Measurements from ENCODE around the gene INSYN2B. TPM values are rescaled to one million over a fixed set of nuclear protein-coding genes. Genes with fewer than 3 reads are reported as not detected.

Gene INSYN2B
- total RNA-seq, 2 donors from 2014 or later = 0.75 TPM; not detected in 1

DNA sequence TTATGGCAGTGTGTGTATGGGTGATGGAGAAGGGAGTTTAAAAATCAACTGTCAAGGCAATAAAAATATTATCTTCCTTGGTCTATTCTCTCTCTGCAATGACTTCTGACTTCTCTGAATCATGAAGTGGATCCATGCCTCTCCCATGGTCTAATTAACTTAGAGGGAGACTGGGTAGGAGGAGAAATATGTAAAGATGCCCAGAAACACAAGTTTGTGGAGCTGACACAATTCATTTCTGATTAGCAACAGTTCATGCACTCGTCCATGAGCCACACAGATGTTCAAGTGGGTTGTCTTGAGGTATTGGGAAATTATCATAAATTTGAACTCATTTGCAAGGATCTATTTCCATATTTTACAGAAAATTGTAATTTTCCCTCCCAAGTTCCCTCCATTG lies 38.1 kb downstream of the INSYN2B start:
- H3K36me3 ChIP-seq = no peaks in the 10 kb centered on the region
- H3K4me3 ChIP-seq = no peak overlapping the region
- peaks cover 0 to 4% of the 10 kb centered on the region in 2 donors for H3K4me1 ChIP-seq
- TF ChIP-seq CTCF (IDR thresholded peaks at IDR 0.05) = no peak
- H3K9me3 ChIP-seq = no peaks in the 10 kb centered on the region
- DNase-seq (ENCODE audit: low spot score) = no peak
- no peak overlapping the region for H3K27ac ChIP-seq
- no peaks in the 10 kb centered on the region for H3K27me3 ChIP-seq

- no peak for DNase-seq (ENCODE audit: low spot score)
- Histone ChIP-seq H3K27me3 (no peaks in the 10 kb centered on the region), H3K36me3 (no peaks in the 10 kb centered on the region), H3K9me3 (no peaks in the 10 kb centered on the region), H3K4me3 (no peak overlapping the region), H3K27ac (no peak overlapping the region), H3K4me1 (peaks cover 0 to 4% of the 10 kb centered on the region in 2 donors)
- TF ChIP-seq CTCF (IDR thresholded peaks at IDR 0.05) = no peak
Measured at GRCh38 chr5:169941542-169941941, 38.8 kb downstream of the INSYN2B start.

DNA sequence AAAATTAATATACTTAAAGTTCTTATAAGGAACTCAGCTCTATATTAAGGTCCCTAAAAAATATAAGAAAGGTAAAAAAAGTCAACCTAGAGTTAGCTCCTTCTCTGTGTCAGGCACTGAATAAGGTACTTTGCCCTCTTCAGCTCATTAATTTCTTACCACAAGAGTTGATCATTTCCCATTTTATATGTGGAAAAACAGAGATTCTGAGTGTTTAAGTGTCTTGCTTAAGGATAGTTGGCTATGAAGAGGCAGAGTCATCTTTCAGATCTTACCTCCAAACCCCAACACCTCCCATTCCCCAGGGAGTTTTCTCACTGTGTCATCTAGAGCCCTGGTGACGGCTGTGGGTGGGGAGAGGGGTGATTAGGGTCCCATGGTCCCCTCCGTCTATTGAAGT lies 40.6 kb downstream of the INSYN2B start:
- no peak for DNase-seq (ENCODE audit: low spot score)
- Histone ChIP-seq H3K4me1 (no peaks in the 10 kb centered on the region), H3K9me3 (no peaks in the 10 kb centered on the region), H3K36me3 (no peaks in the 10 kb centered on the region), H3K4me3 (no peak overlapping the region), H3K27ac (no peak overlapping the region), H3K27me3 (no peaks in the 10 kb centered on the region)
- TF ChIP-seq CTCF (IDR thresholded peaks at IDR 0.05) = no peak

- no peaks in the 10 kb centered on the region for H3K36me3 ChIP-seq
- no peaks in the 10 kb centered on the region for H3K27me3 ChIP-seq
- H3K27ac ChIP-seq = no peak overlapping the region
- TF ChIP-seq CTCF (IDR thresholded peaks at IDR 0.05) = no peak
- H3K4me3 ChIP-seq = no peak overlapping the region
- no peaks in the 10 kb centered on the region for H3K4me1 ChIP-seq
- H3K9me3 ChIP-seq = no peaks in the 10 kb centered on the region
- no peak for DNase-seq (ENCODE audit: low spot score)
Measured at GRCh38 chr5:169938439-169938838, 41.9 kb downstream of the INSYN2B start.

DNA sequence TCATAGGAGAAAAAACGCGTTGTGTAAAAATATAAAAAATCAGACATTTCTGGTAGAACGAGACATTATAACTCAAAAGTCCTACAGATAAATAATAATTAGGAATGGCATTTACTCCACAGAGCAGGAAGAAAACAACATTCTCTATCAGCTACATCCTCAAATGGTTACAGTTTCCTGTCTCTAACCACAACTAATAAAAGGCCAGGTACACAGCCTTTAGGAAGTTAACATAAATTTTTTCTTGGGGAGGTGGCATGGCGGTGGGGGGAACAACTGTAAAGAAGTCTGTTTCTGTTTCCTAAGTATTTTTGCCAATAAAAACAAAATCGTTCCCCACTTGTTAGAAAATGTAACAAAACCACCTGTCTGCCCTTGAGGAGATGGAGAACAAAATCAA lies 44.5 kb downstream of the INSYN2B start:
- Histone ChIP-seq H3K36me3 (no peaks in the 10 kb centered on the region), H3K27me3 (no peaks in the 10 kb centered on the region), H3K4me1 (no peaks in the 10 kb centered on the region), H3K4me3 (no peak overlapping the region), H3K9me3 (no peaks in the 10 kb centered on the region), H3K27ac (no peak overlapping the region)
- no peak for TF ChIP-seq CTCF (IDR thresholded peaks at IDR 0.05)
- no peak for DNase-seq (ENCODE audit: low spot score)

DNA sequence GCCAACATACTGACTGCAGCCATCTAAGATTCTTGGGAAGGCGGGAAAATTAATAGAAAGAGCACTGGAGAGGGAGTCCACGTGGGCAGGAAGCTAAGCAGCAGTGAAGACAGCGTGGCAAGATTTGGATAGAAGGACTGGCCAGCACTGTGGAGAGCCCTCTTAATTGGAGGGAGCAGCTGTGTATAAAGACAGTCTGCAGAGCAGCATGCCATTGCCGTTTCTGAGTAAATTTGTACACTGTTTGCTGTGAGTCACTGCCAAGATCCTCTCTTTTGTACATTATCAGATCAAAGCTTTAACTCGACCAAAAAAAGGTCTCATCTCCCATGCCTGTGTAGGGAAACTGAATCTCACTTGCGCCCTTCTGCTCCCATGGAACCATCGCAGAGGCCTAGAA lies 45.3 kb downstream of the INSYN2B start:
- DNase-seq (ENCODE audit: low spot score) = no peak
- H3K4me3 ChIP-seq = no peak overlapping the region
- TF ChIP-seq CTCF (IDR thresholded peaks at IDR 0.05) = no peak
- no peak overlapping the region for H3K27ac ChIP-seq
- no peaks in the 10 kb centered on the region for H3K27me3 ChIP-seq
- no peaks in the 10 kb centered on the region for H3K4me1 ChIP-seq
- no peaks in the 10 kb centered on the region for H3K36me3 ChIP-seq
- no peaks in the 10 kb centered on the region for H3K9me3 ChIP-seq

Measured in right atrium auricular region (tissue), 2 donors.